Ovary (tissue), 9 donors: ENCODE results near the gene ABCC5. TPM values are rescaled to one million over a fixed set of nuclear protein-coding genes. Genes with fewer than 3 reads are reported as not detected.

ENCODE experiments used
- DNase-seq, 5 donors: peaks; one replicate each; pipeline ENCODE4 v3.0.0-alpha.2; 2019 to 2020
- H3K27ac ChIP-seq, 2 donors: fragments of 200-600 bp; one replicate each; pipeline versions ENCODE4 v1.5.1 to v1.8.0; 2019 to 2022
- H3K27me3 ChIP-seq: fragments of 200-600 bp; one replicate; pipeline ENCODE4 v1.8.0; 2022
- H3K36me3 ChIP-seq: fragments of 200-600 bp; sonication (generic); one replicate; pipeline ENCODE4 v1.5.1; 2019
- H3K4me1 ChIP-seq: one replicate; pipeline ENCODE4 v1.8.1; 2013; ENCODE audit warnings: mild to moderate bottlenecking, moderate library complexity; ENCODE audit not compliant: insufficient read depth
- H3K4me3 ChIP-seq: fragments of 200-600 bp; sonication (generic); one replicate; pipeline ENCODE4 v1.5.1; 2017
- H3K9me3 ChIP-seq, 2 donors: fragments of 200-600 bp in 1 of 2; sonication (generic) in 1 of 2; one replicate each; pipeline versions ENCODE4 v1.5.1 to v1.8.1; 2013 to 2019; ENCODE audit warnings: mild to moderate bottlenecking in 1 of 2, moderate library complexity in 1 of 2
- EP300 ChIP-seq: sonication (generic); formaldehyde crosslinking; IDR thresholded peaks from one replicate; pipeline ENCODE4 v1.6.1; 2017; ENCODE audit warnings: antibody characterized with exemption
- POLR2A ChIP-seq: fragments of 450-650 bp; IDR thresholded peaks from one replicate; pipeline ENCODE4 v1.6.1; 2017; ENCODE audit warnings: antibody characterized with exemption, mild to moderate bottlenecking, moderate library complexity
- WGBS, 3 donors: extraction: QIAGEN DNeasy Blood & Tissue Kit in 1 of 3; methylation state at CpG; one replicate each; pipeline versions ENCODE4 v1.1.5 to v1.1.7; 2013 to 2017; 5-methylcytosine and 5-hydroxymethylcytosine counted together
- intact Hi-C, 4 donors: fragments of 100-400 bp; cut with DNase I; formaldehyde crosslinking; loops; one replicate each; pipeline versions ENCODE4 v1.11.0 to v1.15.1; 2022 to 2023
- polyA plus RNA-seq, 2 donors: library from polyadenylated mRNA; stranded (reverse); fragments of 200-250 nt in 1 of 2; fragments of 350-450 nt in 1 of 2; fragmentation: Illumina TruSeq in 1 of 2; extraction: RNeasy Lipid Tissue Mini Kit (QIAGEN cat#74804) in 1 of 2; gene quantifications; one replicate each; pipeline ENCODE4 v1.2.3, GENCODE V29; 2013 to 2014
- total RNA-seq, 7 donors: library from RNA; depleted of rRNA in 2 of 7; stranded (reverse); fragments of >200 nt in 2 of 7; fragmentation: NEBNext Ultra II Directional in 3 of 7; extraction: Animal tissue kit (Norgen Biotek cat#: 25700) in 3 of 7; gene quantifications; one replicate each; pipeline versions ENCODE4 v1.1.0 to v1.2.4, GENCODE V29; 2016 to 2023
- TF ChIP-seq, protein P1 (sequence below), 3 donors: fragments of 450-650 bp in 2 of 3; fragments of 200-600 bp in 1 of 3; IDR thresholded peaks; one replicate each; pipeline versions ENCODE4 v1.5.1 to v1.8.0; 2016 to 2022; ENCODE audit warnings: antibody characterized with exemption in 3 of 3, mild to moderate bottlenecking in 1 of 3
- donor health status: DM: no; HTN: no; CAD: no; lungs with moderate emphysema.
- donor health status: DM: no; HTN: no; CAD: no.
- donor health status: Bipolar disorder and iron deficiency.
- donor health status: DM: yes; HTN: yes; CAD: no.
- donor health status: DM: no; HTN: no; CAD: no.
- donor health status: DM: yes; HTN: yes; CAD: no.

The ABCC5 gene
- total and polyA plus RNA-seq, 9 donors: 16.3 to 29.4 (median 19.8) TPM

- intact Hi-C loops: no loop called here
- no peak overlapping the region for H3K27ac ChIP-seq
- no peaks in the 10 kb centered on the region for H3K4me1 ChIP-seq
- H3K36me3 ChIP-seq: no peaks in the 10 kb centered on the region
- H3K27me3 ChIP-seq: no peaks in the 10 kb centered on the region
- WGBS, 3 donors: 87 to 89% (median 87%) methylated on average over 5 of the region's 5 CpGs
- H3K4me3 ChIP-seq: no peak overlapping the region
- no peaks in the 10 kb centered on the region for H3K9me3 ChIP-seq
- no peak for TF ChIP-seq POLR2A
- TF ChIP-seq, protein P1, sequence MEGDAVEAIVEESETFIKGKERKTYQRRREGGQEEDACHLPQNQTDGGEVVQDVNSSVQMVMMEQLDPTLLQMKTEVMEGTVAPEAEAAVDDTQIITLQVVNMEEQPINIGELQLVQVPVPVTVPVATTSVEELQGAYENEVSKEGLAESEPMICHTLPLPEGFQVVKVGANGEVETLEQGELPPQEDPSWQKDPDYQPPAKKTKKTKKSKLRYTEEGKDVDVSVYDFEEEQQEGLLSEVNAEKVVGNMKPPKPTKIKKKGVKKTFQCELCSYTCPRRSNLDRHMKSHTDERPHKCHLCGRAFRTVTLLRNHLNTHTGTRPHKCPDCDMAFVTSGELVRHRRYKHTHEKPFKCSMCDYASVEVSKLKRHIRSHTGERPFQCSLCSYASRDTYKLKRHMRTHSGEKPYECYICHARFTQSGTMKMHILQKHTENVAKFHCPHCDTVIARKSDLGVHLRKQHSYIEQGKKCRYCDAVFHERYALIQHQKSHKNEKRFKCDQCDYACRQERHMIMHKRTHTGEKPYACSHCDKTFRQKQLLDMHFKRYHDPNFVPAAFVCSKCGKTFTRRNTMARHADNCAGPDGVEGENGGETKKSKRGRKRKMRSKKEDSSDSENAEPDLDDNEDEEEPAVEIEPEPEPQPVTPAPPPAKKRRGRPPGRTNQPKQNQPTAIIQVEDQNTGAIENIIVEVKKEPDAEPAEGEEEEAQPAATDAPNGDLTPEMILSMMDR (IDR thresholded peaks at IDR 0.05): no peak
- TF ChIP-seq EP300: no peak
- no peak for DNase-seq
Observed at GRCh38 chr3:183914856-183915255, 102.8 kb downstream of the ABCC5 start.

DNA sequence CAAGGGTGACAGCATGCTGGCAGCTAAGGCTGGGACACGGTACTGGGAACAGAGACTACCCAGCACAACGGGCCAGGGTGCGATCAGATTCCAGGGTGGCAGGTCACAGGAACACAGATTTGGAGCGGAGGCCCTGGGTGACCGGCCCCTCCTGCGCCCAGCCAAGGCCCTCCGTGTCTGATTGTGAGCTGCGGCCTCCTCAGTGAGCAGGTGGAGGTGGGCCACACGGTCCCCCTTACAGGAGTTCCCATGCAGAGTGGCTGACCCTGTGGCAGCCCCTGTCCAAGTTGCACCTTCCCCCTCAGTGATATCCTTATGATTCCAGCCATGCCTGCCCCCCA is 104.1 kb downstream of the ABCC5 start:
- WGBS, 3 donors: 65 to 92% (median 85%) methylated on average over 6 to 9 of the region's 9 CpGs
- no peak overlapping the region for H3K4me3 ChIP-seq
- H3K27ac ChIP-seq: no peak overlapping the region
- DNase-seq: no peak
- H3K9me3 ChIP-seq: no peaks in the 10 kb centered on the region
- no peaks in the 10 kb centered on the region for H3K36me3 ChIP-seq
- no peaks in the 10 kb centered on the region for H3K4me1 ChIP-seq
- no peaks in the 10 kb centered on the region for H3K27me3 ChIP-seq
- TF ChIP-seq POLR2A (no peak), EP300 (no peak)
- TF ChIP-seq, protein P1 (IDR thresholded peaks at IDR 0.05): no peak
- intact Hi-C loops: no loop called here

GRCh38 chr3:183912895-183913579 is 104.6 kb downstream of the ABCC5 start:
- H3K36me3 ChIP-seq: no peaks in the 10 kb centered on the region
- no peak overlapping the region for H3K27ac ChIP-seq
- DNase-seq: no peak
- H3K4me3 ChIP-seq: no peak overlapping the region
- H3K4me1 ChIP-seq: no peaks in the 10 kb centered on the region
- TF ChIP-seq, protein P1 (IDR thresholded peaks at IDR 0.05): no peak
- TF ChIP-seq EP300 (no peak), POLR2A (no peak)
- intact Hi-C loops: no loop called here
- WGBS, 3 donors: 63 to 79% (median 64%) methylated on average over 10 of the region's 10 CpGs
- no peaks in the 10 kb centered on the region for H3K9me3 ChIP-seq
- H3K27me3 ChIP-seq: no peaks in the 10 kb centered on the region

- Histone ChIP-seq H3K9me3 (no peaks in the 10 kb centered on the region), H3K4me3 (no peak overlapping the region), H3K27ac (no peak overlapping the region), H3K27me3 (no peaks in the 10 kb centered on the region), H3K4me1 (no peaks in the 10 kb centered on the region), H3K36me3 (no peaks in the 10 kb centered on the region)
- TF ChIP-seq EP300 (no peak), POLR2A (no peak)
- TF ChIP-seq, protein P1 (IDR thresholded peaks at IDR 0.05): no peak
- WGBS, 3 donors: 85 to 93% (median 92%) methylated on average over 8 of the region's 8 CpGs
- no peak for DNase-seq
- intact Hi-C loops: no loop called here
Observed at GRCh38 chr3:183911763-183912506, 105.7 kb downstream of the ABCC5 start.
